Renal cortex interstitium (tissue), 15 donors: Measurements from ENCODE around the gene CEP72. TPM values are rescaled to one million over a fixed set of nuclear protein-coding genes. Genes with fewer than 3 reads are reported as not detected.
A peak's percentile ranks its signal among the peaks of the same experiment; 100 is the strongest.
"Not testable (repeated sequence)": the region's sequence is repeated elsewhere in the genome, so short reads cannot be mapped to it uniquely, and the experiment has no call there.

Source experiments
- DNase-seq, 11 donors: peaks; one replicate each; pipeline ENCODE4 v3.0.0-alpha.2; 2013; ENCODE audit warnings: low read depth in 9 of 11, low spot score in 4 of 11; ENCODE audit errors: extremely low read depth in 1 of 11
- long read RNA-seq, 16 experiments: transcript quantifications; one replicate each; lab custom pipeline, GENCODE V29; 2026
- polyA plus RNA-seq, 3 donors: library from polyadenylated mRNA; unstranded; fragments of 120-200 nt; gene quantifications; one replicate each; pipeline ENCODE4 v1.2.1, GENCODE V29; 2013; ENCODE audit not compliant: insufficient read length in 3 of 3

CEP72 gene
- polyA plus RNA-seq: 10 to 100 TPM in 2 of 3 donors, 1 to 10 TPM in 1; 8.7 to 10.8 (median 10.3) TPM
- long read RNA-seq, donor 1, partial matches to known transcripts: 0 of 1 reads
- long read RNA-seq, donor 1, other reads (novel, unspliced or antisense): 0 of 1 reads
- long read RNA-seq, donor 2: 0 reads
- long read RNA-seq, donor 3, partial matches to known transcripts: 0 of 1 reads
- long read RNA-seq, donor 3, other reads (novel, unspliced or antisense): 0 of 1 reads
- long read RNA-seq, donor 4, partial matches to known transcripts: 0 of 3 reads
- long read RNA-seq, donor 4, other reads (novel, unspliced or antisense): 0 of 3 reads
- long read RNA-seq, donor 5: 0 reads
- long read RNA-seq, donor 6: 0 reads
- long read RNA-seq, donor 7, partial matches to known transcripts: 0 of 2 reads
- long read RNA-seq, donor 7, other reads (novel, unspliced or antisense): 0 of 2 reads
- long read RNA-seq, donor 8: 0 reads
- long read RNA-seq, donor 9, partial matches to known transcripts: 0 of 2 reads
- long read RNA-seq, donor 9, other reads (novel, unspliced or antisense): 0 of 2 reads
- long read RNA-seq, donor 10, partial matches to known transcripts: 0 of 2 reads
- long read RNA-seq, donor 10, other reads (novel, unspliced or antisense): 0 of 2 reads
- long read RNA-seq, donor 11: 0 reads
- long read RNA-seq, donor 12, partial matches to known transcripts: 0 of 1 reads
- long read RNA-seq, donor 12, other reads (novel, unspliced or antisense): 0 of 1 reads
- long read RNA-seq, donor 13: 0 reads
- long read RNA-seq, donor 14: 0 reads
- long read RNA-seq, donor 15: 0 reads
- long read RNA-seq, donor 16, transcript CEP72-201 (12 exons, 2,434 nt): major isoform, 5 of 6 reads
- long read RNA-seq, donor 16, partial matches to known transcripts: 0 of 6 reads
- long read RNA-seq, donor 16, other reads (novel, unspliced or antisense): 0 of 6 reads

DNA sequence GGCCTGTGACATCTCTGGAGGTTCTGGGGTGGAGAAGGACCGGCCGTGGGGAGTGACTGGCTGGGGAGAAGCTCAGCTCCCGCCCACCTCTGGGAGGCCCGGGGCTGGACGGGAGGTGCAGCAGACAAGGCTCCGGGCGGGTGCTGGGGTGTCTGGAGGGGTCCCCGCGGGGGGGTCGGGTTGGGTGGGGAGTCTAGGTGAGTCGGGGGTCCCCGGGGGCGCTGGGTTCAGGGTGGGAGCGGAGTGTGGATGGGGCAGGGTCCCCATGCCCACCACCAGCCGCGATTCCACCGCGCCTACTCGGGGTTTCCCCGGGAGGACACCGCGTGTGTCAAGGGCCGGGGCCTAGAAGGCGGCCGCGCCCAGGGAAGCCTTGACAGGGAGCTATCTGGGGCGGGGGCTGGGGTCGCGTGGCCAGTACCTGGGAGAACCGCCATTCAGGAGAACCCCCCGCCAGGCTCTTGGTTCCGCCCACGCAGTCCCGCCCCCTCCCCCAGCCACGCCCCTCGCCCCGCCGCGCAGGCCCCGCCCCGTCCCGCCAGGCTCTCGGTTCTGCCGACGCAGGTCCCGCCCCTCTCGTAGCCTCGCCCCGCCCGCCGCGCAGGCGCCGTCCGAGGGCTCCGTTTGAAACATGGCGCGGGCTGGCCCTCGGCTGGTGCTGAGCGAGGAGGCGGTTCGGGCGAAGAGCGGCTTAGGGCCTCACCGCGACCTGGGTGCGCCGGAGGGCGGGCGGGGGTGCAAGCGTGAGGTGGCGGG lies at the start of gene CEP72:
Gene CEP72 (plus strand): TSS at position 610 of the 756 bp plus-strand sequence. CDS start 22 bp downstream, at position 632.
- peak; percentile 51 to 85 (median 78) for DNase-seq

DNA sequence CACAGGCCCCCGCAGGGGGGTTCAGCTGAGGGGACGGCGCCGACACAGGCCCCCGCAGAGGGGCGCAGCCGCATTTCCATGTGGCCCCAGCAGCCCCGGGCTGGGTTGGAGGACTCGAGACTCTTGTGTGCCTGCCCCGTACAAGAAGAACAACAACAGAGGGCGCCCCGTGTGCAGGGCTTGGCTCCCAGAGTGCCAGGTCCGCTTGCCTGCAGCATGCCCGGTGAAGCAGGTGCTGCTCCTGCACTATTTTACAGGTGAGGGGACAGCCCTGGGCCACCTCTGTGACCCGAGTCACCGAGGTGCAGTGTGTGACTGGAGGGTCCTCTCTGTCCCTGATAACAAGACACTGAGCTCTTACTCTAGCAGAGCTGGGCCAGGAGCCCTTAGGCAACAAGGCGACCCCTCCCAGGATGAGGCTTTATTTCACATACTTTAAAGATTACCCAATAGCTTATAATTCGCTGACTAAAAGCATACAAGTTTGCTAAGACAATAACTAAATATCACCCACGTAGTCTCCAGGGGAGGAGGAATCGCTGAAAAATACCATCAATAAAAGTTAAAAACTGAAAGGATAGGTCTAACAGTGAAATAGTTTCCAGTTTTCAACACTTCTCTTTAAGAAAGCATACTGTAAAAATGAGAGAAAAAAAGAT lies 46.2 kb upstream of the CEP72 start:
- no peak for DNase-seq

DNA sequence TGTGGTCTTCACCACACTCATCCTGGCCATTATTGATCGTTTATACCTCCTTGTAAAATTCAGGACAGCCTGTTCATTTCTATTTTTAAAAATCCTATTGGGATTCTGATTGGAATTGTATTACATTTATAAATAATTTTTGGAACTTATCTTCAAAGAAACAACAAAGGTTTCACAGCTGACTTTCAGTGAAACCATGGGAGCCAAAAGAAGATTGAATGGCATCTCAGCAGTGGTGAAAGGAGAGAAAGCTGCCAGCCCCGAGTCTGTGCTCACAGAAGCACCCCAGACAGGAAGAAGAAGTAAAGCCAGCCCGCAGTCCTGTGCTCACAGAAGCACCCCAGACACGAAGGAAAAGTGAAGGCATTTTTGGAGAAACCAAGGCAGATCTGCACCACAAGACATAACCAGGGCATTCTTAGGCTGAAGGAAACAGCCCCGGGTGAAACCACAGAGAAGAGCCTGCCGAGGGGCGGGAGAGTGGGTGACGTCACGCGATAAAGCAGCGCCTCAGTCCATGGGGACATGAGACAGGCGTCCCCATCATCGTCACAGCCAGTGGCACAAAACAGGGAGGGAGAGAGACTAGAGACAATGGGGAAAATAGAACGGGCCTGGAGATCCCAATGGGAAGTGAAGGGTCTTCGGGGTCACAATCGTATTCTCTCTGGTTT lies 45.4 kb upstream of the CEP72 start:
- DNase-seq: no peak

- no peak for DNase-seq
Observed at GRCh38 chr5:567664-568060, 44.5 kb upstream of the CEP72 start.

- DNase-seq: no peak
Observed at GRCh38 chr5:568061-568781, 43.9 kb upstream of the CEP72 start.

DNA sequence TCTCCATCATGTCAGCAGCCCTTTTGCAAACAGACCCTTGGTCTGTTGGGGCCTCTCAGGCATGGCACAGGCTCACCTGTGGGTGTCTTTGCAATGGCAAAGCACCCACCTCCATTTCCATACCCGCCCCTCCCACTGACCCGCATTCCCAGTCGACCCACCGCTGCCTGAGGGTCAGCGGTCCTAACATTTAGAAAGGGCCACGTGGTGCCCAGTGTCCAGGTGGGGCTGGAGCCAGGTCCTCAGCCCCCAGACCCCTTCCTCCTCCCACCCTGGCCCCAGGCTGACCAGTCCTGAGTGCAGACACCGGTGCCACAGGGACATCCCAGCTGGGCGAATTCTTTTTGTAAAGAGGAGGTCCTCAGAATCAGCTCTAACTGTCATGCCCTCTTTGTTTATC lies 43.3 kb upstream of the CEP72 start:
- DNase-seq: no peak

GRCh38 chr5:569358-569867 lies 42.7 kb upstream of the CEP72 start:
- DNase-seq: no peak

DNA sequence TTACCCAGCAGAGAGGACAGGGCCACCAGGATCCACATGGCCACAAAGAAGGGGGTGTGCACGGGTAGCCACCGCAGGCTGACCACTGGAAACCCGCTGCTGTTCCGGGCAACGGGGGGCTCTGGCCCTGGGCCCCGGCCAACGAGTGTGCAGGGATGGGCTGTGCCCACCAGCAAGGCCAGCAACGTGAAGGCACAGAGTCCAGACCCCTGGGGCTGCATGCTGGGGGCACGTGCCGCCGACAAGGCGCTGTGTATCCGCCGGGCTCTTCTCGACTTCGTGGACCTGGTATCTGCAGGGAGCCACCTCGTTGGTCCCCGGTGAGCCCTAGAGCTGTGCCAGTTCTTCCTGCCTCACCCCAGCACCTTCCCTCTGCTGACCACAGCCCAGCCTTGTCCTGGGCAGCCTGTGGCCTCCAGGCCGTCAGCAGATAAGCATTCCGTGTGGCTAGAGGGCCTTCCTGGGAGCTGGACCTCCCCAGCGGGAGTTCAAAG lies 42.2 kb upstream of the CEP72 start:
- no peak for DNase-seq

DNA sequence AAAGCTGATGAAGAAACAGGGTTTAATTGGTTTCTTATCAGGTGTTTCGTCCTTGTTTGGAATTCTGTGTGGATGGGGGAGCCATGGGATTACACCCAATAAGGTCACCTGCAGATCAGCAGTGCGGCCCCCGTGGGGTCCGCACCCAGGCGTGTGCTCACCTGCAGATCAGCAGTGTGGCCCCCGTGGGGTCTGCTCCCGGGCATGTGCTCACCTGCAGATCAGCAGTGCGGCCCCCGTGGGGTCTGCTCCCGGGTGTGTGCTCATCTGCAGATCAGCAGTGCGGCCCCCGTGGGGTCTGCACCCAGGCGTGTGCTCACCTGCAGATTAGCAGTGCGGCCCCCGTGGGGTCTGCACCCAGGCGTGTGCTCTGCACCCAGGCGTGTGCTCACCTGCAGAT lies 41.7 kb upstream of the CEP72 start:
- no peak for DNase-seq

DNA sequence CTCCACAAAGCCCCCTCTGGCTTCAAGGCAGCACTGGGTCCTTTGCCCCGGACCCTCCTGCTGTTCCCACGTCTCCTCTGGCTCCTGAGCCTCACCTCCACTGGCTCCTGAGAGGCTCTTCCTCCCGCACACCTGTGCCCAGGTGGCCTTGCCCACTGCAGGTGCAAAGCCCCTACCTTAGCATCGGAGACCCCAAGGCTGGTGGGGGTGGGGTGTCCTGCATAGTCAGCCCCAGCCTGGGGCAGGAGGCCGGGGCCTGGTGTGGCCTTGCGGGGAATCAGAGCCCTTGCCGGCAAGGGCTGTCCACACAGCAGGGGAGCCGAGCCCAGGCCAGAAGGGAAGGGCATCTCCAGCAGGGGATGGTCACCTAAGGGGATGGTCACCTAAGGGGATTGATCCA lies 41.3 kb upstream of the CEP72 start:
- DNase-seq: no peak

DNA sequence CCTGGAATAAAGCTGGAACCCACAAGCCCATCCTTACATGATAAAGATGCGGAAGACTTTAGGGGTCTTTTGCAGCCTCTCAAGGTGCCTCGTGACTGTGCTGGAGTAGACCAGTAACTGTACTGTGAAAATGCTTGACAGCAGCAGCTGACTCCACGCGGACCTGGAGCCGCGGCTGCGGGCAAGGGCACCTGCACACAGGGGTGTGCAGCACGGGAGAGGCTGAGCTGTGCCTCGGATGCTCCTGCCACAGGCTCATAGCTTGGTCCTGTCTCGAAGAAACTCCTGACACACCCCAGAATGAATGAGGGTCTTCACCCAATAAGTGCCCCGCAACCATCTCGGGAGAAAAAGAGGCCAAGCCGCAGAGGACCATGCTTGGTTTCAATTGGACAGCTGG lies 40.3 kb upstream of the CEP72 start:
- DNase-seq: no peak

DNA sequence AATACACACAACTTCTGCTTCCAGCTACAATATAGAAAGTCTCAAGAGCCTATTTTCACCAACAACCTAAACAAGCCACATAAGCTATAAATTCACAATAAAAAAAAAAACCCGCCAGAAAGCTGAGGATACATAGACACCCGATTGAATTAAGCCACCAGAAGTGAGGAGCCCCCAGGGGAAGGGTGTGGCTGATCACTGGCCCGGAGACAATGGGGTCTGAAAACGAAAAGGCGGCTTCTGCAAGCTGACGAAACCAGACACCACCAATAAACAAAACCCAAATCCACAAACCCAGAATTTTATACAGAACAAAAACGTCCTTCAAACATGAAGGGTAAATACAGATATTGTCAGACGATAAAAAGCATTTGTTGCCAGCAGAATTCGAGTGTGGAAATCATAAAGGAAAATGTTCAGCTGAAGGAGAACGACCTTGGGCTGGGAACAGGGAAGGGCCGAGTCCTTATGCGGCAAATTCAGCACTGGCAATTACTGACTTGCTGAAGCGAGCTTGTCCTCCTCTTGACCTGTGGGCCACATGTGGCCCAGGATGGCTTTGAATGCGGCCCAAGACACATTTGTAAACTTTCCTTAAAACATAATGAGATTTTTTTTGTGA lies 39.6 kb upstream of the CEP72 start:
- DNase-seq: no peak

GRCh38 chr5:573206-573605 lies 38.9 kb upstream of the CEP72 start:
- DNase-seq: no peak

- DNase-seq: no peak
Observed at GRCh38 chr5:573976-574375, 38.2 kb upstream of the CEP72 start.

DNA sequence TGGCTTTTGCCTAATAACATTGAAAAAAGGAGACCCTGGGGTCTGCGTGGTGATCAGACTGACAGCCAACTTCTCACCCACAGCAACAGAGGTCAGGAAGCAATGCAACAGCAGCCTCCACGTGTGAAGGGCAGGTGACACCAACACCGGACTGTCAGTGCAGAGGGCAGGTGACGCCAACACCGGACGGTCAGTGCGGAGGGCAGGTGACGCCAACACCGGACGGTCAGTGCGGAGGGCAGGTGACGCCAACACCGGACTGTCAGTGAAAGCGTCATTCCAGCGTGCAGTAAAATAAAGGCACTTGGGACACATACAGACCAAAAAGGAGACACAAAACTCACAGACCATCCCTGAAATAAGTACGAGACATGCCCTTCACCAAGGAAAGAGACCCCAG lies 37.2 kb upstream of the CEP72 start:
- DNase-seq: no peak

- no peak for DNase-seq
Observed at GRCh38 chr5:575636-576035, 36.5 kb upstream of the CEP72 start.

- not testable (repeated sequence) for DNase-seq
Observed at GRCh38 chr5:577214-577613, 34.9 kb upstream of the CEP72 start.
